Renal cortex interstitium (tissue), 15 donors: Measurements from ENCODE around the gene GTF3C6. TPM values are rescaled to one million over a fixed set of nuclear protein-coding genes. Genes with fewer than 3 reads are reported as not detected.

Experiments used
- DNase-seq, 11 donors: peaks; one replicate each; pipeline ENCODE4 v3.0.0-alpha.2; 2013; ENCODE audit warnings: low read depth in 9 of 11, low spot score in 4 of 11; ENCODE audit errors: extremely low read depth in 1 of 11
- long read RNA-seq, 16 experiments: transcript quantifications; one replicate each; lab custom pipeline, GENCODE V29; 2026
- polyA plus RNA-seq, 3 donors: library from polyadenylated mRNA; unstranded; fragments of 120-200 nt; gene quantifications; one replicate each; pipeline ENCODE4 v1.2.1, GENCODE V29; 2013; ENCODE audit not compliant: insufficient read length in 3 of 3

The GTF3C6 gene
- 100 to 1,000 TPM in 1 of 3 donors, 10 to 100 TPM in 2; 73.2 to 112 (median 97.2) TPM for polyA plus RNA-seq
- long read RNA-seq, donor 1, transcript GTF3C6-201 (6 exons, 952 nt), result major isoform, 28 of 76 reads
- long read RNA-seq, donor 1, partial matches to known transcripts, result 35 of 76 reads
- long read RNA-seq, donor 1, other reads (novel, unspliced or antisense), result 13 of 76 reads
- long read RNA-seq, donor 2, transcript GTF3C6-201 (6 exons, 952 nt), result major isoform, 36 of 70 reads
- long read RNA-seq, donor 2, partial matches to known transcripts, result 27 of 70 reads
- long read RNA-seq, donor 2, other reads (novel, unspliced or antisense), result 7 of 70 reads
- long read RNA-seq, donor 3, transcript GTF3C6-201 (6 exons, 952 nt), result major isoform, 63 of 146 reads
- long read RNA-seq, donor 3, partial matches to known transcripts, result 82 of 146 reads
- long read RNA-seq, donor 3, other reads (novel, unspliced or antisense), result 0 of 146 reads
- long read RNA-seq, donor 4, transcript GTF3C6-201 (6 exons, 952 nt), result major isoform, 48 of 109 reads
- long read RNA-seq, donor 4, partial matches to known transcripts, result 61 of 109 reads
- long read RNA-seq, donor 4, other reads (novel, unspliced or antisense), result 0 of 109 reads
- long read RNA-seq, donor 5, result 0 reads
- long read RNA-seq, donor 6, transcript GTF3C6-201 (6 exons, 952 nt), result major isoform, 57 of 116 reads
- long read RNA-seq, donor 6, partial matches to known transcripts, result 58 of 116 reads
- long read RNA-seq, donor 6, other reads (novel, unspliced or antisense), result 0 of 116 reads
- long read RNA-seq, donor 7, transcript GTF3C6-201 (6 exons, 952 nt), result major isoform, 62 of 147 reads
- long read RNA-seq, donor 7, partial matches to known transcripts, result 79 of 147 reads
- long read RNA-seq, donor 7, other reads (novel, unspliced or antisense), result 6 of 147 reads
- long read RNA-seq, donor 8, result 0 reads
- long read RNA-seq, donor 9, transcript GTF3C6-201 (6 exons, 952 nt), result major isoform, 55 of 97 reads
- long read RNA-seq, donor 9, partial matches to known transcripts, result 42 of 97 reads
- long read RNA-seq, donor 9, other reads (novel, unspliced or antisense), result 0 of 97 reads
- long read RNA-seq, donor 10, transcript GTF3C6-201 (6 exons, 952 nt), result major isoform, 55 of 136 reads
- long read RNA-seq, donor 10, partial matches to known transcripts, result 81 of 136 reads
- long read RNA-seq, donor 10, other reads (novel, unspliced or antisense), result 0 of 136 reads
- long read RNA-seq, donor 11, transcript GTF3C6-201 (6 exons, 952 nt), result major isoform, 40 of 102 reads
- long read RNA-seq, donor 11, partial matches to known transcripts, result 61 of 102 reads
- long read RNA-seq, donor 11, other reads (novel, unspliced or antisense), result 0 of 102 reads
- long read RNA-seq, donor 12, transcript GTF3C6-201 (6 exons, 952 nt), result major isoform, 24 of 43 reads
- long read RNA-seq, donor 12, partial matches to known transcripts, result 19 of 43 reads
- long read RNA-seq, donor 12, other reads (novel, unspliced or antisense), result 0 of 43 reads
- long read RNA-seq, donor 13, result 0 reads
- long read RNA-seq, donor 14, transcript GTF3C6-201 (6 exons, 952 nt), result major isoform, 37 of 78 reads
- long read RNA-seq, donor 14, partial matches to known transcripts, result 41 of 78 reads
- long read RNA-seq, donor 14, other reads (novel, unspliced or antisense), result 0 of 78 reads
- long read RNA-seq, donor 15, transcript GTF3C6-201 (6 exons, 952 nt), result major isoform, 25 of 46 reads
- long read RNA-seq, donor 15, partial matches to known transcripts, result 21 of 46 reads
- long read RNA-seq, donor 15, other reads (novel, unspliced or antisense), result 0 of 46 reads
- long read RNA-seq, donor 16, transcript GTF3C6-201 (6 exons, 952 nt), result major isoform, 141 of 351 reads
- long read RNA-seq, donor 16, partial matches to known transcripts, result 200 of 351 reads
- long read RNA-seq, donor 16, other reads (novel, unspliced or antisense), result 10 of 351 reads

- peak; percentile 80 to 91 (median 88) for DNase-seq
Measured at GRCh38 chr6:110958329-110959192, at the start of gene GTF3C6. GTF3C6 (plus strand) TSS chr6:110958706; CDS start chr6:110958770, 64 bp downstream.

- DNase-seq, result no peak
Measured at GRCh38 chr6:110930781-110931180, 27.7 kb upstream of the GTF3C6 start.

- no peak for DNase-seq
Measured at GRCh38 chr6:110933912-110934311, 24.6 kb upstream of the GTF3C6 start.

DNA sequence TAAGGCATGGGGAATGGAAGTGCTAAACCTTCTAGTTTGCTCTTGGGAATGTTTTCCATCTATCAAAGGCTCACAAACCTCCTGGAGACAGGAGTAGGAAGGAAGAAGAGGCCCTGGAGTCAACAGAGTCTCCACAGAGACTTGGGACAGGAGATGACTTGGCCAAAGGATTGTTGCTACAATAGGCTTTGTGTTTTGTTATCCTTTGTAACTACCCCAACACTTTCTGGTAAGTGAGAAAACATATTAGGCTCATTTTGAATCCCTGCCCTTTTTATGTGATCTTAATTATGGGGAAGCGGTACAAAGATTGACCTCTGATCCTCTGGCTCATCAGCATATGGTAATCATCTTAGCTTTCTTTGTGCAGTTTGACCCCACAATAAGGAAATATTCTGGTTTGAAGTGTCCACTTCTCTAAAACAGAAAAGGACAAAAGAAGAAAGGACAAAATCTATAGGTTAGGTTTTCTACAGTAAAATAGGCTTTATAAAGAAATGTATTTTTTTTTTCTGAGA is 24.1 kb upstream of the GTF3C6 start:
- DNase-seq, result no peak

- no peak for DNase-seq
Measured at GRCh38 chr6:110935171-110935570, 23.3 kb upstream of the GTF3C6 start.

- DNase-seq, result no peak
Measured at GRCh38 chr6:110938171-110938570, 20.3 kb upstream of the GTF3C6 start.

DNA sequence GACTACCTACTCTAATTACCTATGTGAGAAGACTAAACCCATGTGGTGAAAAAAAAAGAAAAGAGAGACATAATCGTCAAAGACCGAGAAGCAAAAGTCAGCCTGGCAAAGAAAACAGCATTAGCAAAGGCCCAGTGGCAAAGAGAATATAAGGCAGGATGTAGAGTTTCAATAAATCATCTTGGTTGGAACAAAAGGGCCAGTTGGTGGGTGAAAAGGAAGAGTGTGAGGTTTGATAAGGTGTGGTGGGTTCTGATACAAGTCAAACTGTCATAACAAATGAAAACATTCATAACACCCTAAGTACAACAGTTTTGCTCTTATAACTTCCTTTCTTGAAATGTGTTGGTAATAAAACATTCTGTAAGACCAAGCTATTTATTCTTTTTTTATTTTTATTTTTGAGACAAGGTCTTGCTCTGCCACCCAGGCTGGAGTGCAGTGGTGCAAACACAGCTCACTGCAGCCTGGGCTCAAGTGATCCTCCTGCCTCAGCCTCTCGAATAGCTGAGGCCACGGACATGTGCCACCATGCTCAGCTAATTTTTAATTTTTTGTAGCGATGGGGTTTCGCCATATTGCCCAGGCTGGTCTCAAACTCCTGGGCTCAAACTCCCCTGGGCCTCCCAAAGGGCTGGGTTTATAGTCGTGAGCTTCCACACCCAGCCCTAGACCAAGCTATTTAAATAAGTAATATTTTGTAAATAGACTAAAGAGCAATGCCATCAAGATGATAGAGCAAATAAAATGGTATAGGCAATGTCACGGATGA is 18.9 kb upstream of the GTF3C6 start:
- DNase-seq, result no peak

- no peak for DNase-seq
Measured at GRCh38 chr6:110944681-110945151, 13.8 kb upstream of the GTF3C6 start.

- no peak for DNase-seq
Measured at GRCh38 chr6:110946498-110946897, 12.0 kb upstream of the GTF3C6 start.

DNA sequence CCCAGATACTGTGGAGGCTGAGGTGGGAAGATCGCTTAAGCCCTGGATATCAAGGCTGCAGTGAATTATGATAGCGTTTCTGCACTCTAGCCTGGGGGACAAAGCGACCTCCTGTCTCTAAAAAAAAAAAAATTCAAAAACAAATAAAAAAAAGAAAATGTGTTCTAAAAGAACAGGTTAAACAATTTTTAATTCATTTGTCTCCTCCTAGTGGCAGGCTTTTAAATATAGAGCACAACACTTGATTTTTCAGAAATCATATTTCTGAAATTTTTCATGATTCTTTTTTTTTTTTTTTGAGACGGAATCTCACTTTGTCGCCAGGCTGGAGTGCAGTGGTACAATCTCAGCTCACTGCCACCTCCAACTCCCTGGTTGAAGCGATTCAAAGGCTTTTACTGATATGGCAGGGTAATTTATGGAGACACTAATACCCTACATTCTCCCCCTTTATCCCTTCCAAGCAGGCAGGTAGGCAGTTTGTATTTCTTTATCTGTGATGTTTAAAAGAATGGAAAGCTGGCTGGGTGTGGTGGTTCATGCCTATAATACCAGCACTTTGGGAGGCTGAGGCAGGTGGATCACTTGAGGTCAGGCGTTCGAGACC is 8.7 kb upstream of the GTF3C6 start:
- peak in 3 of 11 donors; percentile 22 to 35 (median 25) for DNase-seq

DNA sequence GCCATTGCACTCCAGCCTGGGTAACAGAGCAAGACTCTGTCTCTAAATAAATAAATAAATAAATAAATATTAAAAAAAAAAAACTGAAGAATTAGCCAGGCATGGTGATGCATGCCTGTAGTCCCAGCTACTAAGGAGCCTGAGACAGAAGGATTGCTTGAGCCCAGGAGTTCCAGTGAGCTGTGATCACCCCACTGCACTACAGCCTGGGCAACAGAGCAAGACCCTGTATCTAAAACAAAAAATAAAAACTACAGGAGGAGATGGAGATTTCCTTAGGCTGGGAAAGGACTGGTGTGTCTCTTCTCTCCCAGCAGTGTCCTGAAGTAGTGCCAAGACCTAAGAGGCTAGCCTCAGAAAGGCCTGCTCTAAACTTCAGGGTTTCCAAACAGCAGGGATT is 8.1 kb upstream of the GTF3C6 start:
- no peak for DNase-seq

GRCh38 chr6:110951008-110951407 is 7.5 kb upstream of the GTF3C6 start:
- DNase-seq, result no peak

DNA sequence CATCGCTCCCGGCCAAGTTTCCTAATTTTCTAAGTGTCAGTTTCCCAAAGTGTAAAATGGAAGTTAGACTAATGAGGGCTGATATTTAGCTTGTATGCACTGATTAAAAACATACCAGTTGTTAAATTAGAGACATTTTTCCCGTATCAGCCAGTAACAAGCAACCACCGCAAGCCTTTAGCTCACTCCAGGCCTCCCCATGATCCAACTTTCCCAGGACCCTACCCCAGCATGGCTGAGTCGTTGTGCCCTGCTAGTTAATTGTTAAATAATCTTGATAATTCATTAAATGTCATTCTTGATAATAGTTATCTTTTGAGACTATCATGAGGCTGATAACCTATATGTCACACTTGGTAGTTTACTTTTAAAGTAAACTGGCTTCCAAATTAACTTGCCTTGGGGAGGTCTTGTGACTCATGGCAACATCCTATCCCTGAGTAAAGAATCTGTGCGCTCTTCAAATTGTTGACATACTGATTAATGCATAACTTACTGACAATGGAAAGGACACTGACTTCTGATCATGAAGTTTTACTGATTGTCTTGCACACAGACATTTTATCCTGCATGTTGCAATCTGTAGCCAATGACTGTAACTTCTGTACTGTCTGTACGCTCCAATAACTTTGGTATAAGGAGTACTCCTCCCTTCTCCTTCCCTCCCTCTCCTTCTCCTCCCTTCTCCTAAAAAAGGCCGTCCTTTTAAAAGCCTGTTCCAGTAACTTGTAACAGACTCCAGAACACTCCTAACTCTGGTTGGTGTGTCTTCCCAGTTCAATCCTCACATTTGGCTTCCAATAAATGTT is 6.3 kb upstream of the GTF3C6 start:
- DNase-seq, result peak in 3 of 11 donors; percentile 12 to 28 (median 15)

DNA sequence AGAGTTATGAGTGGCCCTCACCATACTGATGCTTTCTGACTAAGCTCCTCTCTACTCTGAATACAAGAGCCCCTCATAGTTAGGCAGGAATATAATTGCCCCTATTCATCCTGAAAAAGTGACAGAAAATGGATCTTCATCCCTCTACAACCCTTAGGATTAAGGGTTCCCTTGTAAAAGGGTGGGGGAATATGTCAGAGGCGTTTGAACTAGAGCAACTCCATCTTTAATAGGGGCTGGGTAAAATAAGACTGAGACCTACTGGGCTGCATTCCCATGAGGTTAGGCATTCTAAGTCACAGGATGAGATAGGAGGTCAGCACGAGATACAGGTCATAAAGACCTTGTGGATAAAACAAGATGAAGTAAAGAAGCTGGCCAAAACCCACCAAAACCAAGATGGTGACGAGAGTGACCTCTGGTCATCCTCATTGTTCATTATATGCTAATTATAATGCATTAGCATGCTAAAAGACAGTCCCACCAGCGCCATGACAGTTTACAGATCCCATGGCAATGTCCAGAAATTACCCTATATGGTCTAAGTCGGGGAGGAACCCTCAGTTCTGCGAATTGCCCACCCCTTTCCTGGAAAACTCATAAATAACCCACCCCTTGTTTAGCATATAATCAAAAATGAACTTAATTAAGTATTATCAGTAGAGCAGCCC is 4.7 kb upstream of the GTF3C6 start:
- no peak for DNase-seq
